ENCODE measurements around the gene ZMAT3. TPM values are rescaled to one million over a fixed set of nuclear protein-coding genes. Genes with fewer than 3 reads are reported as not detected.

The ZMAT3 gene
- total and polyA plus RNA-seq, 4 experiments from 2014 or later, result 13.7 to 20.5 (median 19.3) TPM

GRCh38 chr3:179072100-179072438, 460 bp upstream of the ZMAT3 start:
- CTCF ChIA-PET (ENCODE audit: partially characterized antibody), result interaction anchor here (0.8 to 5.8 kb wide), 6 partner anchors 32 to 243 kb away, joined by 3 to 43 read pairs (median 10); no protein-coding TSS in a partner anchor
- H3K27me3 Mint-ChIP-seq, result no peaks in the 10 kb centered on the region
- POLR2A ChIA-PET (ENCODE audit: partially characterized antibody), result interaction anchor here (0.6 to 7.4 kb wide), 14 partner anchors 9 to 1648 kb away, joined by 3 to 44 read pairs (median 4); partner anchors contain the start of genes ACTL6A, PIK3CA and ZNF639
- peak overlapping the region; percentile 90 to 96 (median 93) for H3K27ac Mint-ChIP-seq
- DNase-seq, result peak in 1 of 5 donors; percentile 72
- H3K4me1 Mint-ChIP-seq, result peaks cover 40 to 67% (median 55%) of the 10 kb centered on the region in 4 donors
- H3K27ac ChIP-seq (ENCODE audit: low read depth, low read length), result peak overlapping the region; percentile 77
- H3K4me3 ChIP-seq (ENCODE audit: low read length in 2 of 2), result peak overlapping the region; percentile 79 to 81
- no peaks in the 10 kb centered on the region for H3K9me3 Mint-ChIP-seq
- intact Hi-C loops (cut with micrococcal nuclease), result loop anchor here (1.0 to 5.0 kb wide), 3 partner anchors 35 to 57 kb away; no protein-coding TSS in a partner anchor
- peaks cover 53% of the 10 kb centered on the region for H3K4me1 ChIP-seq (ENCODE audit: insufficient read depth, low read length)
- peak overlapping the region; percentile 87 to 98 (median 96) for H3K4me3 Mint-ChIP-seq
- H3K36me3 Mint-ChIP-seq, result peaks cover 6 to 13% of the 10 kb centered on the region in 2 donors
- H3K27me3 ChIP-seq (ENCODE audit: insufficient read depth, low read length), result no peaks in the 10 kb centered on the region
- no peaks in the 10 kb centered on the region for H3K9me3 ChIP-seq (ENCODE audit: control insufficient read depth in 1 of 2, low read length in 2 of 2)
- no peaks in the 10 kb centered on the region for H3K36me3 ChIP-seq (ENCODE audit: insufficient read depth, low read length)

DNA sequence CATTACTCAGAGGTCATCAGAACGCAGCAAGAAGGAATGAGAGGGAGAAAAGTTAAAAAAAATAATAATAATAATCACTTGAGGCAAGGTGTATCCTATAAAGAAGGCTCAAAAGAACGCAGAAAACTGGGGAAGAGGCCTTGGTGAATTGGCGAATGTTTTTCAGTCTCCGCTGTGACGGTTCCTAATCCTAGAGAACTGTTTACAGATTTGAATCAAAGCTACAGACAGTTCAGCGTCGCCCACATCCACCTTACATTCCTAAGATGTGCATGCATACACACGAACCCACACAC, 634 bp downstream of the ZMAT3 start:
- Histone ChIP-seq H3K36me3 (ENCODE audit: insufficient read depth, low read length) (no peaks in the 10 kb centered on the region), H3K4me3 (ENCODE audit: low read length in 2 of 2) (peak overlapping the region; percentile 79 to 81), H3K9me3 (ENCODE audit: control insufficient read depth in 1 of 2, low read length in 2 of 2) (no peaks in the 10 kb centered on the region), H3K4me1 (ENCODE audit: insufficient read depth, low read length) (peaks cover 53% of the 10 kb centered on the region), H3K27ac (ENCODE audit: low read depth, low read length) (peak overlapping the region; percentile 77), H3K27me3 (ENCODE audit: insufficient read depth, low read length) (no peaks in the 10 kb centered on the region)
- H3K4me1 Mint-ChIP-seq, result peaks cover 45 to 67% (median 57%) of the 10 kb centered on the region in 4 donors
- ChIA-PET CTCF (ENCODE audit: partially characterized antibody) (interaction anchor here (0.8 to 5.8 kb wide), 11 partner anchors 10 to 250 kb away, joined by 3 to 43 read pairs (median 9); partner anchors contain the start of gene PIK3CA), POLR2A (ENCODE audit: partially characterized antibody) (interaction anchor here (0.8 to 7.4 kb wide), 15 partner anchors 10 to 492 kb away, joined by 3 to 44 read pairs (median 5); partner anchors contain the start of genes ACTL6A, PIK3CA and ZNF639)
- DNase-seq, result no peak
- H3K4me3 Mint-ChIP-seq, result peak overlapping the region; percentile 94 to 98 (median 97)
- no peaks in the 10 kb centered on the region for H3K9me3 Mint-ChIP-seq
- intact Hi-C loops (cut with micrococcal nuclease), result loop anchor here (1.0 to 5.0 kb wide), 4 partner anchors 34 to 492 kb away; partner anchors contain the start of gene ACTL6A
- H3K27ac Mint-ChIP-seq, result peak overlapping the region; percentile 91 to 98 (median 95)
- H3K27me3 Mint-ChIP-seq, result no peaks in the 10 kb centered on the region
- H3K36me3 Mint-ChIP-seq, result peaks cover 17 to 23% of the 10 kb centered on the region in 2 donors

DNA sequence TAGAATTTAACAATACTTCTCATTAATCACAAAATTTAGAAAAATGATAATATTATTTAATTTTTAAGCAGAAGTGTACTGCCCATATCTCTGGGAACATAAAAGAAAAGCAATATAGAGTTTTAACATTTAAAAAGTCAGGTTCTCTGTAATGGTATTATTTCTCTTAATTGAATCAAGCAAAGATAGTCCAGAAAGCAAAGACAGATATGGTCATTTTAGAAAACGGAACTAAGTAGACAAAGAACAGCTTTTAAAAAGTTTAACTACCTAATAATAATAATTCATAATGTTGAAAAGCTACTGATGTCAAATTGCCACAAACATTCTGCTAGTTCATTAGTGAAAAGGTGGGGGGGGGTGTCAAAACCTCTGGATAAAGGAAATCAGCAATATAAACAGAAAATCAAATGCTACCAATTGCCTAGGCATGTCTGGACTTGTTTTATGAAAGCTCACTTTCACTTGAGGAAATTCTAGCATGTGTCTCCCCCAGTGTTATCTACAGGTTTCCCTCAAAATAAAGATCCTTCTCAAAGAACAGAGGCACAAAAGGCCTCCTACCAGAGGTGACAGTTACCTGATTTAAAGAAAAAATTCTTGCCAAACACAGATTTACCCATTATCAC, 1.7 kb downstream of the ZMAT3 start:
- DNase-seq, result no peak

GRCh38 chr3:179068779-179069530, 2.7 kb downstream of the ZMAT3 start:
- no peak overlapping the region for H3K27ac ChIP-seq (ENCODE audit: low read depth, low read length)
- Mint-ChIP-seq H3K27ac (peak overlapping the region in 2 of 7 donors; percentile 4 to 14), H3K27me3 (no peaks in the 10 kb centered on the region), H3K4me3 (peak overlapping the region in 1 of 8 donors; percentile 0), H3K9me3 (no peaks in the 10 kb centered on the region), H3K4me1 (peaks cover 40 to 58% (median 46%) of the 10 kb centered on the region in 4 donors), H3K36me3 (peaks cover 22 to 34% of the 10 kb centered on the region in 2 donors)
- intact Hi-C loops (cut with micrococcal nuclease), result loop anchor here (1.0 kb wide), 1 partner anchor 247 kb away; no protein-coding TSS in a partner anchor
- peaks cover 3% of the 10 kb centered on the region for H3K36me3 ChIP-seq (ENCODE audit: insufficient read depth, low read length)
- peaks cover 37% of the 10 kb centered on the region for H3K4me1 ChIP-seq (ENCODE audit: insufficient read depth, low read length)
- ChIA-PET CTCF (ENCODE audit: partially characterized antibody) (interaction anchor here (0.6 to 5.8 kb wide), 28 partner anchors 9 to 279 kb away, joined by 3 to 43 read pairs (median 4); partner anchors contain the start of genes MFN1, PIK3CA and ZNF639), POLR2A (ENCODE audit: partially characterized antibody) (interaction anchor here (0.5 to 7.4 kb wide), 4 partner anchors 31 to 259 kb away, joined by 3 to 44 read pairs (median 3); partner anchors contain the start of gene PIK3CA)
- H3K4me3 ChIP-seq (ENCODE audit: low read length in 2 of 2), result no peak overlapping the region
- peak in 4 of 5 donors; percentile 13 to 44 (median 34) for DNase-seq
- H3K9me3 ChIP-seq (ENCODE audit: control insufficient read depth in 1 of 2, low read length in 2 of 2), result no peaks in the 10 kb centered on the region
- H3K27me3 ChIP-seq (ENCODE audit: insufficient read depth, low read length), result no peaks in the 10 kb centered on the region

More for the DNA sequence above, 1.7 kb downstream of the ZMAT3 start:
- no peak overlapping the region for H3K27ac ChIP-seq (ENCODE audit: low read depth, low read length)
- Mint-ChIP-seq H3K4me1 (peaks cover 43 to 61% (median 52%) of the 10 kb centered on the region in 4 donors), H3K27me3 (no peaks in the 10 kb centered on the region), H3K4me3 (peak overlapping the region in 4 of 8 donors; percentile 12 to 44 (median 31)), H3K9me3 (no peaks in the 10 kb centered on the region), H3K36me3 (peaks cover 22 to 27% of the 10 kb centered on the region in 2 donors), H3K27ac (peak overlapping the region in 3 of 7 donors; percentile 19 to 50 (median 29))
- ChIA-PET POLR2A (ENCODE audit: partially characterized antibody) (interaction anchor here (0.6 to 7.4 kb wide), 3 partner anchors 32 to 78 kb away, joined by 3 to 44 read pairs (median 3); partner anchors contain the start of gene PIK3CA), CTCF (ENCODE audit: partially characterized antibody) (interaction anchor here (0.7 to 5.8 kb wide), 20 partner anchors 10 to 311 kb away, joined by 3 to 43 read pairs (median 5); partner anchors contain the start of gene PIK3CA)
- H3K36me3 ChIP-seq (ENCODE audit: insufficient read depth, low read length), result no peaks in the 10 kb centered on the region
- H3K4me3 ChIP-seq (ENCODE audit: low read length in 2 of 2), result no peak overlapping the region
- no peaks in the 10 kb centered on the region for H3K9me3 ChIP-seq (ENCODE audit: control insufficient read depth in 1 of 2, low read length in 2 of 2)
- intact Hi-C loops (cut with micrococcal nuclease), result loop anchor here (1.0 to 5.0 kb wide), 4 partner anchors 33 to 493 kb away; partner anchors contain the start of gene ACTL6A
- H3K4me1 ChIP-seq (ENCODE audit: insufficient read depth, low read length), result peaks cover 46% of the 10 kb centered on the region
- H3K27me3 ChIP-seq (ENCODE audit: insufficient read depth, low read length), result no peaks in the 10 kb centered on the region

GRCh38 chr3:179067839-179068238, 3.8 kb downstream of the ZMAT3 start:
- peaks cover 5% of the 10 kb centered on the region for H3K36me3 ChIP-seq (ENCODE audit: insufficient read depth, low read length)
- Mint-ChIP-seq H3K4me1 (peaks cover 35 to 56% (median 40%) of the 10 kb centered on the region in 4 donors), H3K4me3 (no peak overlapping the region), H3K36me3 (peaks cover 22 to 40% of the 10 kb centered on the region in 2 donors), H3K9me3 (no peaks in the 10 kb centered on the region), H3K27ac (peak overlapping the region in 2 of 7 donors; percentile 23 to 25), H3K27me3 (no peaks in the 10 kb centered on the region)
- H3K27ac ChIP-seq (ENCODE audit: low read depth, low read length), result no peak overlapping the region
- CTCF ChIA-PET (ENCODE audit: partially characterized antibody), result interaction anchor here (0.8 to 4.9 kb wide), 12 partner anchors 8 to 280 kb away, joined by 3 to 31 read pairs (median 4); partner anchors contain the start of genes MFN1, PIK3CA and ZNF639
- H3K9me3 ChIP-seq (ENCODE audit: control insufficient read depth in 1 of 2, low read length in 2 of 2), result no peaks in the 10 kb centered on the region
- H3K27me3 ChIP-seq (ENCODE audit: insufficient read depth, low read length), result no peaks in the 10 kb centered on the region
- H3K4me1 ChIP-seq (ENCODE audit: insufficient read depth, low read length), result peaks cover 34% of the 10 kb centered on the region
- DNase-seq, result no peak
- POLR2A ChIA-PET (ENCODE audit: partially characterized antibody), result interaction anchor here (1.3 to 7.4 kb wide), 3 partner anchors 30 to 248 kb away, joined by 3 to 44 read pairs (median 3); partner anchors contain the start of gene PIK3CA
- intact Hi-C loops (cut with micrococcal nuclease), result no loop called here
- no peak overlapping the region for H3K4me3 ChIP-seq (ENCODE audit: low read length in 2 of 2)

GRCh38 chr3:179067291-179067690, 4.3 kb downstream of the ZMAT3 start:
- intact Hi-C loops (cut with micrococcal nuclease), result no loop called here
- Histone ChIP-seq H3K4me1 (ENCODE audit: insufficient read depth, low read length) (peaks cover 36% of the 10 kb centered on the region), H3K27ac (ENCODE audit: low read depth, low read length) (no peak overlapping the region), H3K9me3 (ENCODE audit: control insufficient read depth in 1 of 2, low read length in 2 of 2) (no peaks in the 10 kb centered on the region), H3K36me3 (ENCODE audit: insufficient read depth, low read length) (peaks cover 5% of the 10 kb centered on the region), H3K4me3 (ENCODE audit: low read length in 2 of 2) (no peak overlapping the region), H3K27me3 (ENCODE audit: insufficient read depth, low read length) (no peaks in the 10 kb centered on the region)
- DNase-seq, result no peak
- ChIA-PET POLR2A (ENCODE audit: partially characterized antibody) (interaction anchor here (7.4 kb wide), 1 partner anchor 29 kb away, joined by 44 read pairs; no protein-coding TSS in a partner anchor), CTCF (ENCODE audit: partially characterized antibody) (no interaction called here)
- peaks cover 38 to 54% (median 43%) of the 10 kb centered on the region in 4 donors for H3K4me1 Mint-ChIP-seq
- H3K9me3 Mint-ChIP-seq, result no peaks in the 10 kb centered on the region
- H3K36me3 Mint-ChIP-seq, result peaks cover 22 to 42% of the 10 kb centered on the region in 2 donors
- no peaks in the 10 kb centered on the region for H3K27me3 Mint-ChIP-seq
- H3K4me3 Mint-ChIP-seq, result no peak overlapping the region
- H3K27ac Mint-ChIP-seq, result peak overlapping the region in 1 of 7 donors; percentile 25
